PC-3 (cell line): ENCODE measurements around the gene GLYAT.

Experiments used
- EZH2phosphoT487 ChIP-seq: fragments of 300-600 bp; sonication (generic); IDR thresholded peaks from 2 replicates; pipeline ENCODE4 v1.6.1; 2018; ENCODE audit warnings: mild to moderate bottlenecking, antibody characterized with exemption, low read length, borderline replicate concordance
- TF ChIP-seq, protein P1 (sequence below): fragments of 300-600 bp; sonication (generic); conservative IDR thresholded peaks from 2 replicates; pipeline ENCODE4 v1.5.1; 2017; ENCODE audit warnings: antibody characterized with exemption, low read depth, mild to moderate bottlenecking, low read length

DNA sequence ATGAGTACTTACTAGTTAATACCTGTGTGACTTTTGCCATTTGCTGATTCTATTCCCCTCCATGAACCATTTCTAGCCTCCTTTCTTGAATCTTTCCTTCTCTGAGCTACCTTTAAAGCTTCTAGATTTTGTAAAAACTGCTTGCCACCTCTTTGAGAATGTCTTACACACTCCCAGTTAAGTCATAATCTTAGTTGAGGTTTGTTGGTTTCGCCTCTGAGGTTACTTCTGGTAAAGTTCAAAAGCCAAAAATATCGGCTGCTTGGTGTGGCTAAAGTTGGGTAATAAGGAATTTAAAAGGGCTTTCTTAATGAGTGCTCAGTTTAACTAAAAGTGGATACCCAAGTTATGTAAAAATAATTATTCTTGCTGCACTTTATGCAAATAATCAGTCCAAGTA, 10.4 kb upstream of the GLYAT start:
- TF ChIP-seq EZH2phosphoT487 = no peak
- TF ChIP-seq, protein P1, sequence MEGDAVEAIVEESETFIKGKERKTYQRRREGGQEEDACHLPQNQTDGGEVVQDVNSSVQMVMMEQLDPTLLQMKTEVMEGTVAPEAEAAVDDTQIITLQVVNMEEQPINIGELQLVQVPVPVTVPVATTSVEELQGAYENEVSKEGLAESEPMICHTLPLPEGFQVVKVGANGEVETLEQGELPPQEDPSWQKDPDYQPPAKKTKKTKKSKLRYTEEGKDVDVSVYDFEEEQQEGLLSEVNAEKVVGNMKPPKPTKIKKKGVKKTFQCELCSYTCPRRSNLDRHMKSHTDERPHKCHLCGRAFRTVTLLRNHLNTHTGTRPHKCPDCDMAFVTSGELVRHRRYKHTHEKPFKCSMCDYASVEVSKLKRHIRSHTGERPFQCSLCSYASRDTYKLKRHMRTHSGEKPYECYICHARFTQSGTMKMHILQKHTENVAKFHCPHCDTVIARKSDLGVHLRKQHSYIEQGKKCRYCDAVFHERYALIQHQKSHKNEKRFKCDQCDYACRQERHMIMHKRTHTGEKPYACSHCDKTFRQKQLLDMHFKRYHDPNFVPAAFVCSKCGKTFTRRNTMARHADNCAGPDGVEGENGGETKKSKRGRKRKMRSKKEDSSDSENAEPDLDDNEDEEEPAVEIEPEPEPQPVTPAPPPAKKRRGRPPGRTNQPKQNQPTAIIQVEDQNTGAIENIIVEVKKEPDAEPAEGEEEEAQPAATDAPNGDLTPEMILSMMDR = no peak
